HG03575 (cell line): ENCODE data around the gene TNKS2.
"Not testable (repeated sequence)": the region's sequence is repeated elsewhere in the genome, so short reads cannot be mapped to it uniquely, and the experiment has no call there.

Experiments
- ATAC-seq: cut with Tn5 transposase; IDR thresholded peaks from one replicate; pipeline ENCODE4 v1.9.1; 2021; ENCODE audit not compliant: unreplicated experiment, insufficient number of reproducible peaks, low FRiP score; ENCODE audit errors: extremely low read depth

Gene TNKS2

DNA sequence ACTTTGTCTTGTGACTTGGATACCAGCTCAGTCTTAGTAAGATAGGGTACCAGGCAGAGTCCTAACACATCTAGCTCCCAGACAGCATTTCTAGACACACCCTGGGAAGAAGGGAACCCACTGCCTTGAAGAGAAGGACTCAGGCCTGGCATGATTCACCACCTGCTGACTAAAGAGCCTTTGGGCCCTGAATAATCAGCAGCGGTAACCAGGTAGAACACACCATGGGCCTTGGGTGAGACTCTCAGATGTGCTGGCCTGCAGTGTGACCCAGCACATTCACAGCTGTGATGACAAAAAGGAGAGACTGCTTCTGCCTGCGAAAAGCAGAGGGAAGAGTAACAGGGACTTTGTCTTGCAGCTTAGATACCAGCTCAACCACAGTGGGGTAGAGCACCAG is 10.4 kb upstream of the TNKS2 start:
- ATAC-seq = no peak

GRCh38 chr10:91788527-91788926 is 9.7 kb upstream of the TNKS2 start:
- ATAC-seq = no peak

DNA sequence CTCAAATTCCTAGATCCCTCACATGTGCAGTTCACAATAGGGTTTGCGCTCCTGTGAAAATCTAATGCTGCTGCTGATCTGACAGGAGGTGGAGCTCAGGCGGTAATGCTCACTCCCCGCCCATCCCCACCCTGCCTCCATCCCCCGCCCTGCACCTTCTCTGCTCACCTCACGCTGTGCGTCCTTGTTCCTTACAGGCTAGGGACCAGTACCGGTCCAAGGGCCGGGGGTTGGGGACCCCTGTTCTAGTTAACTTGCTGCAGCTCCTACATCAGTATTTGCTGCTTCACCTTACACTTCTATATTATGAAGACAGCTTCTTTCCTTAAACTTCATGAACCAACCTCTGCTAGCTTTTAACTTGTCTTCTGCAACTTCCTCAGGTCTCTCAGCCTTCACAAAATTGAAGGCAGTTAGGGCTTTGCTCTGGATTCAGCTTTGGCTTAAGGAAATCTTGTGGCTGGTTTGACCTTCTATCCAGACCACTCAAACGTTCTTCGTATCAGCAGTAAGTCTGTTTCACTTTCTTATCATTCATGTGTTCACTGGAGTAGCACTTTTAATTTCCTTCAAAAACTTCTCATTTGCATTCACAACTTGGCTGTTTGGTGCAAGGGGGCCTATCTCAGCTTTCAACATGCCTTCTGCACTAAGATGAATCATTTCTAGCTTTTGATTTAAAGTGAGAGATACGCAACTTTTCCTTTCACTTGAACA is 1.7 kb upstream of the TNKS2 start:
- ATAC-seq = peak; percentile 28

DNA sequence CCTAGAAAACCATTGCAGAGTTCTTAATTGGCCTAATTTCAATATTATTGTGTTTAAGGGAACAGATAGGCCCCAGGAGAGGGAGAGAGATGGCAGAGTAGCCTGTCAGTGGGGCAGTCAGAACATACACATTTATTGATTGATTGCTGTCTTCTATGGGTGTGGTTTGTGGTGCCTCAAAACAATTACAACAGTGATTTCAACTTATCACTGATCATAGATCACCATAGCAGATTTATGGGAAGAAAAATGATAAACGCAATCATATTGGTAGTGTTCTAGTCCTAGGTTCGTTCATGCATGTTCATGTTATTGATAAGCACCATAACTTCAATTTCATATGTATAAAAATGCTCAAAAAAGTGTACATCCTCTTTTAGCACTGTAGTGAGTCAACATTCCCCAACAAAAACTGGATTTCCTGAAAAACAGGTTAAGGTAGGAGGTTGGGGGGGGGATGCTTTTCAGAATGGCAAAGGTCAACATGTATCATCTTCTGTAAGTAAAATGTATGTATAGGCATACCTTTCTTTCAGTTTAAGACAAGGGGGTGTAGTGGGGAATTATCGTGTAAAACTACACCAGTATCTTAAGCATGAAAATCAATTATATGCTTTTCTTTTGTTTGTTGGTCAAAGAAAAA is 1.1 kb upstream of the TNKS2 start:
- no peak for ATAC-seq

GRCh38 chr10:91798649-91799611 is 704 bp downstream of the TNKS2 start:
- ATAC-seq = no peak

DNA sequence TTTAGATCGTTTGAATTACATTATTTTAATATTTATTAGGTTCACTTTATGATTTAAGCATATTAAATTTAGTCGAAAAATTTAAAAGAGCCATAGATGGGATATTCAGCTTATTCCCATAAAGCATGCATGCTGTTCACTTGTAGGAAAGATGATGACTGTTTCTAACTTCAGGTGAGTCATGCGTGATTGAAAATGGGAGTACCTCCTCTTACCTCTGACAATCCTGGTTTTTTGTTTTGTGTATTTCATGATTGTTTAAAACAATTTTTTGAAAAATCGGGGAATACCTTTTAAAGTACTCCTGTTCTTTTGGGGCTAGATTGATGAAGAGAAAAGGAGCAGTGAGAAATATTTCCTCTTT is 1.4 kb downstream of the TNKS2 start:
- ATAC-seq = no peak

DNA sequence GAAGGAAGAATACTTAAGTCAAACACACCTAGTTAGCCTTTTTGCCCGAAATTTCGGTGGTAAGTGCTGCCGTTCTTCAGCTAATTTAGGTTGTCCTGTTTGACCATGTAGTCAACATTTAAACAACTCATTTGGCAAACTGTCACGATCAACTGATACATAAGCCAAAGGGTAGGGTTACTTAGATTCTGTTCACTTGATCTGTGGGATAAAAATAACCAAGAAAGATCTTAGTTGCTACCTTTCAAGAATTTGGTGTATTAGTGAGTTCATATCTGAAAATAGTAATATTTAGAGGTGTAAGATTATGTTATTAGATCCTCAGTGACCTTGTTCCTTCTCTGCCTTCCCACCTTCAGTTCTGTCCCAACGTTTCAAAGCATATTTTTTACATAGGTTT is 2.0 kb downstream of the TNKS2 start:
- ATAC-seq = no peak

GRCh38 chr10:91800756-91801155 is 2.5 kb downstream of the TNKS2 start:
- ATAC-seq = no peak

DNA sequence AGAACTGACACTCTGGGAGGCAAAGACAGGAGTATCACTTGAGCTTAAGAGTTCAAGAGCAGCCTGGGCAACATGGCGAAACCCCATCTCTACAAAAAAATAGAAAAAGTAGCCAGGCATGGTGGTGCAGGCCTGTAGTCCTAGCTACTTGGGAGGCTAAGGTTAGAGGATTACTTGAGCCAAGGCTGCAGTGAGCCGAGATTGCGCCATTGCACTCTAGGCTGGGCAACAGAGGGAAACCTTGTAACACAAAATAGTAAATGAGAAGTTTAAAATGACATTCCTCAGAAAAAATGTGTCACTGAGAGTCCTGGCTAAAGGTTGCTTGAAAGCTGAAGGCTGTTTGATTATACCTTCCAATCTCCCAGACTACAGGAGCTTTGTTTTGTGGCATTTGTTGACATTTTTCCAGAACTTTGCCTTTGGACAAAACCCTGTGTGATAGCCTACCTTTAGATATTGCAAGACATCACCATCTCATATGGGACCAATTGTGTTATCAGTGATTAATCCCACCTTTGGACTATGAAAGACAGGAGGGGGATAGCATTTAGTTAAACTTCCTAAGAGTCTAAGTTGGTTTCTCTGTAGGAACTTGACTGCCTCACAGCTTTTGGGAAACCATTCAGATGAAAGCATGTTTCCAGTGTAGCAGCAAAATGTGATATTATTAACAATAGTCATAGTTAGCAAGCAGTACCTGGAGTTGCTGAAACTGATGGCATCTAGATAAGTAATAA is 5.3 kb downstream of the TNKS2 start:
- no peak for ATAC-seq

DNA sequence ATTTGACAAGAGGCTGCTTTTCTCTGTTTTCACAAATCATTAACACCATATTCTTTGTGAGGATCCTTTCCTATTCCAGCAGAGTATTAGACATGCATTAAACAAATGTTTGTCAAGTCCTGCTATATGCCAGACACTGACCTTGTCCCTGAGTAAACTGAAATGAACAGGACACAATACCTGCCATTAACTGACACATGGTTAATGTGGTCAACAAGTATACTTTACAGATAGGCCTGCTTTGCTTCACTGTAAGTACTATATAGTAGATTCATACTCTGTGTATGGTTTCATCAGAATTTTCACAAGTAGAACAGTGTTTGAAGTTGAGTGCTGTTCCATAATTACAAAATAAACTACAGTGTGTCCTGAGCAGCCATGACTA is 5.9 kb downstream of the TNKS2 start:
- ATAC-seq = no peak

DNA sequence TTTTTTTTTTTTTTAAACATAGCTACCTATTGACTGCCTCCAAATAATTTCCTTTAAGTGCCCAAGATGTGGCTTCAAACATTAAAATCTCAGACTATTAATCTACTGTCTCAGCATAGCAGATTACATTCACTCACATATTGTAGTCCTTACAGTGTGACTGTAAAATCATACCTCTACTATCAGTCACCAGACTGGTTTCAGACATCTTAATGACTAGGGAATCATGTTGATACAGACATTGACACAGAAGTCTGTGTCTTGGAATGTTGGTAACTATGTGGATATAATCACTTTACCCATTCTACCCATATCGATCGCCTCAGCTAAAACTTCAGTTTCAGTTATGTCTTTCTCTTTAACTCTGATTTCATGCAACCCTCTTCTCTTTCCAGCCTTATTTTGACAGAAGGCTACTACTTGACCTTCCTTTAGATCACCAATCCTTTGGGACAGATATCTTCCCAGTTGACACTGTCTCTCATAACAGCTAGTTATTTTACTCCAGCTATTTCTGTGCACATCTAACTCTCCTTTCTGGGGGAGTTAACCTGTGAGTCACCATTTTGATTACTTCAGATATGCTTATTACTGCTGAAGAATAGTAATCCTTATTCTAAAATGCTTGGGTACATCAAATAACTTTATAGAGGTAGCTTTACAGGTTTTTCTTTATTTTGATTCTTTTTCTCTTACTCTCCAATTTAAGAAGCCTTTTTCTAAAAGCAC is 7.0 kb downstream of the TNKS2 start:
- no peak for ATAC-seq

GRCh38 chr10:91807264-91807663 is 9.0 kb downstream of the TNKS2 start:
- ATAC-seq = not testable (repeated sequence)

DNA sequence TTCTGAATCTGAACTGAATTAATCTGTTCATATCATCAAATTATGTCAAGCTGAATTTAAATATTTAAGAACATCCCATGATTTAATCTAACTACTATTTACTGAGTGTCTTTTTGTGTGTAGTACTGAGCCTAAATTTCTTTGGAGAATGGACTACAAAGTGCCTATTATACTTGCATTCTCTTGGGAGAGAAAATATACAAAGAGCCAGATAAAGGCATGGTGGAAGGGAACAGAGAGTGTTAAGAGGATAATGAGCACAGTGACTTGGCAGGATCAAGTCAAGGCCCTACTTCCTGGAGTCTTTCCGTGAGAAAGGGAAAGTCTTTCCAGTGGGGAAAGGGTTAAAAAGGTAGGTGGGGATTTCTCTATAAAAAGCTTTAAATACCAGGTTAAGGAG is 15.0 kb downstream of the TNKS2 start:
- ATAC-seq = no peak

DNA sequence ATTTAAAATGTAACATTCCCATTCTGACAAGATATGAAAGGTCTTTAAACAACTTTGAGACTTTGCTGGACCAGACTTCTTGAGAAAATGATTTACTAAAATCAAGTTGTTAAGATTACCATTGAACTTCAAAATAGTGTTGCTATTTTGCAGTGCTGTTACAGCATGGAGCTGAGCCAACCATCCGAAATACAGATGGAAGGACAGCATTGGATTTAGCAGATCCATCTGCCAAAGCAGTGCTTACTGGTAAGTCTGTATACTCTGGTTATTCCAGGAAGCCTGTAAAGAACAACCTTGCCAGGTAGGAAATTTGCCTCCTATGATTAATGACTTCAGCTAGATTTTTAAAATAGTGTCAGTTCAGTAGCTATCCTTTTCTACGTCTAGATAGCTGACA is 18.8 kb downstream of the TNKS2 start:
- no peak for ATAC-seq

DNA sequence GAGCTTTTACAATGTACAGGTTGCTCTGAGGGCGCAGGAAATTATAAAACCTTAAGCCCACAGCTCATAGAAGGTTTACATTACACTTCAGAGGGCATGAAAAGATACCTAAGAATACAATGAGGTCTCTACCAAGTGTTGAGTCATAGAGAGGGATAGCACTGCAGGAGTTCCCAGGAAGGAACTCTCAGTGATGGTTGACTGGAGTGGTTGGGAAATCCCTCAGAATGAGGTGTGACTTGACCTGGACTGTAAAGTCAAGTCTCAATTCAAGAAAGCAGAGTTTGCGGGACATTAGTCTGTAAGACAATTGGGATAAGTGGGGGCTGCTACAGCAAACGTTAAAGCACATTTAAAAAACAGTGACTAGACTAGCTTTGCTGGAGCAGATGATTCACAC is 21.9 kb downstream of the TNKS2 start:
- ATAC-seq = no peak

- ATAC-seq = no peak
These were observed 25.9 kb downstream of the TNKS2 start for GRCh38 chr10:91824076-91824475.

GRCh38 chr10:91829268-91829667 is 31.0 kb downstream of the TNKS2 start:
- no peak for ATAC-seq

- no peak for ATAC-seq
These were observed 40.0 kb downstream of the TNKS2 start for GRCh38 chr10:91838199-91838598.

DNA sequence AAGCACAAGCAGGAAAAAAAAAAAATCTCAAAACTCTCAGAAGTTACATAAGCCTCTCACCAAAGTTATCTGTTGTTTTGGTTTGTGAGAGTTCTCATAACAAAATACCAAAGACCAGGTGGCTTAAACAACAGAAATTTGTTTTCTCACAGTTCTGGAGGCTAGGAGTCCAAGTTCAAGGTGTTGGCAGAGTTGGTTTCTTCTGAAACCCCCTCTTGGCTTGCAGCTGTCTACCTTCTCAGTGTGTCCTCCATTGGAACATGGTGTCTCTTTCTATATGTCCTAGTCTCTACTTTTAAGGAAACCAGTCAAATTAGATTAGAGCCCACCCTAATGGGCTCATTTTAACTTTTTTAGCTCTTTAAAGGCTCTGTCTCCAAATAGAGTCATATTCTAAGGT is 44.9 kb downstream of the TNKS2 start:
- ATAC-seq = no peak
